GM18526 (cell line): Measurements from ENCODE around the gene C1orf52.

ENCODE experiments used
- POLR2A ChIP-seq: IDR thresholded peaks from 3 replicates; pipeline ENCODE4 v1.6.1; 2011; ENCODE audit not compliant: insufficient read length; ENCODE audit errors: extremely low read depth

The C1orf52 gene

GRCh38 chr1:85259118-85259911 lies at the start of gene C1orf52:
Gene C1orf52, minus strand, starts transcription at chr1:85259662. Its CDS starts 29 bp downstream, at chr1:85259633.
- TF ChIP-seq POLR2A: peak; percentile 95

GRCh38 chr1:85308833-85309350 lies 49.4 kb upstream of the C1orf52 start:
- no peak for TF ChIP-seq POLR2A

- no peak for TF ChIP-seq POLR2A
These were observed 48.7 kb upstream of the C1orf52 start for GRCh38 chr1:85307987-85308832.

- TF ChIP-seq POLR2A: no peak
These were observed 46.8 kb upstream of the C1orf52 start for GRCh38 chr1:85306236-85306635.

GRCh38 chr1:85303440-85304162 lies 44.1 kb upstream of the C1orf52 start:
- no peak for TF ChIP-seq POLR2A

- no peak for TF ChIP-seq POLR2A
These were observed 40.7 kb upstream of the C1orf52 start for GRCh38 chr1:85300140-85300539.

- no peak for TF ChIP-seq POLR2A
These were observed 38.6 kb upstream of the C1orf52 start for GRCh38 chr1:85297855-85298629.

GRCh38 chr1:85297538-85297854 lies 38.0 kb upstream of the C1orf52 start:
- TF ChIP-seq POLR2A: no peak

- TF ChIP-seq POLR2A: no peak
These were observed 37.5 kb upstream of the C1orf52 start for GRCh38 chr1:85296980-85297379.

- TF ChIP-seq POLR2A: no peak
These were observed 36.2 kb upstream of the C1orf52 start for GRCh38 chr1:85295654-85296053.

- no peak for TF ChIP-seq POLR2A
These were observed 35.6 kb upstream of the C1orf52 start for GRCh38 chr1:85295006-85295431.

GRCh38 chr1:85290826-85291225 lies 31.4 kb upstream of the C1orf52 start:
- no peak for TF ChIP-seq POLR2A

- no peak for TF ChIP-seq POLR2A
These were observed 30.4 kb upstream of the C1orf52 start for GRCh38 chr1:85289848-85290335.

- no peak for TF ChIP-seq POLR2A
These were observed 29.9 kb upstream of the C1orf52 start for GRCh38 chr1:85289207-85289847.

- no peak for TF ChIP-seq POLR2A
These were observed 24.7 kb upstream of the C1orf52 start for GRCh38 chr1:85284202-85284601.
